ENCODE data around the gene DEFB112.

DEFB112 gene, protein sequence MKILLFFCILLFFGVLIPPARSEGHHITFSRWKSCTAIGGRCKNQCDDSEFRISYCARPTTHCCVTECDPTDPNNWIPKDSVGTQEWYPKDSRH

DNA sequence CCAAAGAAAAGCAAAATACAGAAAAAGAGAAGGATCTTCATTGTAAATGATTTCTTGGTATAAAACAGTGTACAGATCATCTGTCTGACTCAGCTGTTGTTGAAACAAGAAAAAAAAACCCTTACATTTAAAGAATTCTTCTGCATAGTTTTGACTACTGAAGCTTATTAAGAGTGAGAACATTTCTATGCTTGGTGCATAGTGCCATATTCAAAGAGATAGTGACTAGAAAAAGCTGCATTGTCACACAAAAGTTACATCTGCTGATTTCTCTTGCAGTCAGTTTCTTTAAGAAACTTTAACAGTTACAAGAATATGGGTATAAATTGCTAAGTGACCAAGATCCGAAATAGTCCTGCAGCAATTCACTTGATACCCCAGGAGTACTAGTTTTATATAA is at the start of gene DEFB112:
Gene DEFB112 (minus strand): TSS at position 101 of the 400 bp plus-strand sequence. CDS start 60 bp downstream, at position 41.
- DNase-seq: no peak

DNA sequence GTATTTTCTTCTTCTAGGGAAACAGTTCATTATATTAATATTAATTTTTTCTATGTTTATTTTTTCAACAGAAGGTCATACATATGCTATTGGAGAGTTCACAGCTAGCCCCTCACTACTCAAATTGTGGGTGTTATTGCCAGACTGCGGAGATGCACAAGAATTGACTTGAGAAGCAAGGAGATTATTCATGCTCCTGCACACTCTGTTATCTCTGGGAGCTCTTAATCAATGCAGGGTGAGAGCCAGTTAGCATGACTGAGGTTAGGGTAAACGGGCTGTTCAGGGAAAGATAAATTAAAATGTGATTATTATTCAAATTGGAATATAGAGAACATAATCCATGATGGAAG is 48.9 kb upstream of the DEFB112 start:
- DNase-seq: no peak

DNA sequence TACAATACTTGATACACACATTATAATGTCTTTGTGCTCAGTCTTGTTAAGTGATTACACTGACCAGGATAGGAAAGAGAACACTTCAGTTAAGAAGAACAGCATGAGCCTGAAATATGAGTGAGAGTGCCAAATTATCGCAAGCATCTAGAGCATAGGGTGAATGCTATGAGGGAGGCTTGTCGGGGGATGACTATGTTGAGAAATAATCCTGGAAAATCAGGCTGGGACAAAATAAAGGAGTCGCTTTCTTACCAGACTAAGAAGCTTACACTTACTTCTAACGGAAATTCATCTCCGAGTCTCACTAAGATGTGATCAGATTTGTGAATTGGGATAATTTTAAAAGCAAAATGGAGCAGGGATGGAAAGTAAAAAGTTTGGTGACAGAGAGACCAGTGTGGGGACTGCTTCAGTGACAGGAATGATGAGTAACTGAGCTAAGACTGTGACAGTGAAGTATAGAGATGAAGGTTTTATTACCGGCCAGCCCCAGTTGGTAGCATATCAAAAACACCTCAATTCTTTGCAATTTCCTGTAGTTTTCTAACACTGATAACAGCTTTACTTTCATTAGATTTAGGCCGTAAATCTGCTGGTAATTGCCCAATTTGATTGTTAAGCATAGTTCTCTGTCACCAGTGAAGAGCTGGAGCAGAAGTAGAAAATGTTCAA is 48.4 kb upstream of the DEFB112 start:
- no peak for DNase-seq

DNA sequence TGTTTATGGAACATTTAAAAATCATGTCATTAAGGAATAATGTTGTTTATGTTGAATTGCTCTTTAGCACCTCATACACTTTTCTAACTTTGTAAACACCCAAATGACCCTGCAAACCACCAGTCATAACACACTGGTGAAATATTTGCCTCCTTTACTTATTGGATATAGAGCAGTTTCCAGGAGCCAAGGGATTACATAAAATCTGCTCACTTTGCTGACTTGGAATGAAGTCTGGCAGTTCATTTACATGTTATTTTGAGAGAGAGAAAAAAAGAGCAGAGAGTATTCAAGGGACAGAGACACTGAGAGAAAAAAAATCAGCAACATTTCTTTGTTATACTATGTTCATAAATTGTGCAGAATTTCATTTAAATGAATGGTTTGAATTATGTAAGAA is 46.6 kb upstream of the DEFB112 start:
- no peak for DNase-seq

DNA sequence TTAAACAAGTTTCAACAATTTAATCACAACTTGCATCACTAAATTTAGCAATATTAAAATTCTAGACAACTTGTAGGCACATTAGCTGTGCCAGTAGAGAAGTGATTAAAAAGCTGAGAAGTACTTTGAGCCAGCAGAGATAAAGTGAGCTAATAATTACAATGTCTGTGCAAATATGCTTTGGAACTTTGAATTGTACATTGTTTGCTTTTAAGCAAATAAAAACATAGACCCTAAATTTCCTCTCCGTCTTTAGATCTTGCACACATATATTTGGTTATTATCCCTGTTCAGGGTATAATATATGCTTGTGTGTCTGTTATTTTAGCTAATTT is 44.2 kb upstream of the DEFB112 start:
- no peak for DNase-seq

DNA sequence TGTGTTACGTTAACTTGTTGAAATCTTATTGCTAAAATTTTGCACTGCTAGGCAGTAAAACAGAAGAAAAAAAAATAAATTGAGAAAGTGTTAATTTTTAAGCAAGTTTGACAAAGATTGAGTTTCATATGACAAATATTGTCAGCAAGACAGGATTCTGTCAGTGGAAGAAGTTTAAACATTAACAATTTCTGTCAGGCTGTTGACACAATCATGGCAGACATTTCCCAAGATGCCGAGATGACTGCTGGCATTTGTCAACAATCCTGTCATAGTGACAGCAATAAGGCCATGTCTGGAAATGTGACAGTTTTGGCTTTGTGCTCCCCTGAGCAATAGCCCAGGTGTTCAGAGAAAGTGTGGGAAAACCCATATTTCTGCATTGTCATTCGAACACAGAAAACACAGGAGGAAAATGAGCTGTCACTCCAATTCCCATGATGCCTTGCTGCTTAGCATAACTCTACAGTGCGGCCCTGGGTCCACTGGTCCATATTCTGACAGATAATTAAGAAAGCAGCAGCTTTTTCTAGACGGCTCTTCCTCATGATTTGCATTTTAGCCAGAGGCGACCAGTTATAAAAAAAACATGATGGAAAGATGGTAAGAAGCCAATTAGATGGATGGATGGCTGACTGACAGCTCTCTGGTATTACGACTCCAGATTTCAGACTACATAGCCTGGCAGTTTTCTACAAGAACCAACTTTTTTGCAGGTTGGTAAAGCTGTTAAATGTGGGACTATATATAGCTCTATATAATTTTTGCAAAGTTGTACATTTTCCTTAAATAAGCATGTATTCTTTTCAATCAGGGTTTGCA is 43.6 kb upstream of the DEFB112 start:
- DNase-seq: no peak

DNA sequence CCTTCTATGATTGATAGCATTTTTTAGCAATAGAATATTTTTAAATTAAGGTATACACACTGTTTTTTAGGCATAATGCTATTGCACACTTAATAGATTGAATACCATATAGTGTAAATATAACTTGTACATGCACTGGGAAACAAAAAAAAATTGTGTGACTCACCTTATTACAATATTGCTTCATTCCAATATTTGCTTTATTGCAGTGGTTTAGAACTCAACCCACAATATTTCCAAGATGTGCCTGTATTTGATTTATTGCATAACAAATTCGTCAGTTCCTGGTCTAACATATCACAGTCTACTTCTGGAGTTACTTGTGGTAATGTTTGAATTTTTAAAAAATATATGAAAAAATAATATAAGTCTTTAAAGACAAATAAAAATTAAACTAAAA is 41.9 kb upstream of the DEFB112 start:
- DNase-seq: no peak

DNA sequence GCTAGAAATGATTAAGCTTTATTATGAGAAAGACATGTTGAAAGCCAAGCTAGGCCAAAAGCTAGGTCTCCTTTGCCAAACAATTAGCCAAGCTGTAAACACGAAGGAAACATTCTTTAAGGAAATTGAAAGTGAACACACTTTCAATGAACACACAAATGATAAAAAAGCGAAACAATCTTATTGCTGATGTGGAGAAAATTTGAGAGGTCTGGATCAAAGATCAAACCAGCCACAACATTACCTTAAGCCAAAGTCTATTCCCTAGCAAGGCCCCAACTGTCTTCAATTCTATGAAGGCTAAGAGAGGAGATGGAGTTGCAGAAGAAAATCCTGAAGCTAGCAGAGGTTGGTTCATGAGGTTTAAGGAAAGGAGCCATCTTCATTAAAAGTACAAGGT is 40.2 kb upstream of the DEFB112 start:
- DNase-seq: no peak

DNA sequence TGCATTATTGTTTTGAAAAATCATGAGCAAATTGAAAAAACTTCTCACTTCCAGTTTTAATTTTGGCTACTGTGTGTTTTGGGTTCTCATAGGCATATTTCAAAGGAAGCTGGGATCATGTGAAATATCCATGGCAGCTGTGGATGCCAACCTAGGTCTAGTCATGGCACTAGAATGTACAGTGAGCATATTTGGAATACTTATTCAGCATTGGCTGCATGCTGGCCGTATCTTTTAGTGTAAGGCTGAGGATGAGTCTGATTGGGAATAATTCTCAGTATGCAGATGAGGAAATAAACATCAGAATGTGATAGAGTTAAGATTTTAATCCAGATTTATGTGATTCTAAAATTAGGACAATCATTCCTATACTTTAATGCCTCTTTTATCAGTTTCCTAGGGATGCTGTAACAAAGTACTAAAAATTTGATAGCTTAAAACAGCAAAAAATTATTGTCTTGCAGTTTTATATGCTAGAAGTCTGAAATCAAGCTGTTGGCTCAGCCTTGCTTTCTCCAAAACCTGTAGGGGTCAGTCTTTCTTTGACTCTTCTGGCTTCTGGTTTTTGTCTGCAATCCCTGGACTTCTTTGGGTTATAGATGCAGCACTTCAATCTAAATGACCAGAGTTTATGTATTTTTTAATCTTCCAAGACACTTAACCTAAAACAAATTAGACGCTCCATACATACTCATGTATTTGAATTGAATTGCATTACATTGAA is 37.7 kb upstream of the DEFB112 start:
- DNase-seq: no peak

DNA sequence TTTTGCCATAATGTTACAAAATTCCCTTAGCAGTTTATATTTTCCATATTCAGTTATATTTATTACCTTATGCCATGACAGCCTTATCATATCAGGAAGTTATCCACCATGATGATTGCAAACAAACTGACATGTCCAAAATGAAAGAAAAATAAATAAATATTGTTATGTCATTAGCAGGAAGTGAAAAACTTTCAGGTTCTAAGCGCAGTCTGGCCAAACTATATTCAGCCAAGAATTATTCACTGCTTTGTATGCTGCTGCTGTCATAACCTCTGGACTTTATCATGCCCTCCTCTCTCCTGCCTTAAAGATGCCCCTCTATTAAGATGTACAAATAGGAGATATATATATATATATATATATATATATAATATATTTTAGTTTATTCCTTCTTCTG is 27.7 kb upstream of the DEFB112 start:
- DNase-seq: no peak

DNA sequence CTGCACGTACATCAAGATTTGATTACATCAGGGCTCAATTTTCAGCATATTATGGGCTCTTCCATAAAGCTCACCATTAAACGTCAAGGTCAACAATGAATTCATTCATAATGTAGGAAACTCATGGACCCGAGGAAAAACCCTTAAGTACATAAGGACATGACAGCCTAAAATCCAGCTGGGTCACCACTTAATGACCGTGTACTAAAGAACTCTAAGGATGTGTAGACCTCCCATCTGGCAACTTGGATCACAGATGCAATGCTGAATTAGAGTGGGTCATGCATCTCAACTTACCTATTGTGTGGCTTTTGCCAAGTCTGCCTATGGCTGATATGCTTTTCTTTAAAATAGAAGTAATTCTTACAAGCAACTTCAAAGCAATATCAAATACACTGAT is 26.7 kb upstream of the DEFB112 start:
- no peak for DNase-seq

DNA sequence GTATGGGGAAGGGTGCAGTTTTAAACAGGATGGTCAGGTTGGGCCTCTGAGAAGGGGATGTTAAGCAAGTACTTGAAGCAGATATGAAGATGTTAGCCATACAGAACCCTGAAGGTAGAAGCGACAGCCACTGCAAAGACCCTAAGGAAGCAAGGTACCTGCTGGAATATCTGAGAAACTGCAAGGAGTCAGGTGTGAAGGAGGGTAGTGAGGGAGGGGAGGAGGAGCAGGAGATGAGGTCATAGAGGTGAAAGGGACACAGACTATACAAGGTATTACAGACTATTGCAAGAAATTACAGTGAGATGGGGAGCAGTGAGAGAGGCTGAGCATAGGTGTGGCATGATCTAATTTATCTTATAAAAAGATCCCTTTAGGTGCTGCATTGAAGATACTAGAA is 22.2 kb upstream of the DEFB112 start:
- no peak for DNase-seq

DNA sequence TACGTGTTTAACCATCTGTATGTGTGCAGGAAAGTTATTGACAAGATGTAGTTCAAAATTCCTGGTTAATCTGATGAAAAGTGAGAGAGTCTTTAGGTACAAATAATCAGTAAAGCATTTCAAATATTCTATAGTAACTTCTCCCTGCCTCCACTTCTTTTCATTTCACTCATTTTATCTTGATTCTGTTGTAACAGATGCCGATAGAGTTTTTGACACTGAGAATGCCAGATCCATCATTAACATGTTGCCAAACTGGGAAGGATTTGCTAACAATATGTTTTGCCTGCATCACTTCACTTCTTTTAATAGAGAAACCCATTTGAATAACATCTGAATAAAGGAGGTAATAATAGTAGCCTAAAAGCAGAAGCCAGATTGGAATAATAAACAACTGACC is 20.4 kb upstream of the DEFB112 start:
- no peak for DNase-seq

DNA sequence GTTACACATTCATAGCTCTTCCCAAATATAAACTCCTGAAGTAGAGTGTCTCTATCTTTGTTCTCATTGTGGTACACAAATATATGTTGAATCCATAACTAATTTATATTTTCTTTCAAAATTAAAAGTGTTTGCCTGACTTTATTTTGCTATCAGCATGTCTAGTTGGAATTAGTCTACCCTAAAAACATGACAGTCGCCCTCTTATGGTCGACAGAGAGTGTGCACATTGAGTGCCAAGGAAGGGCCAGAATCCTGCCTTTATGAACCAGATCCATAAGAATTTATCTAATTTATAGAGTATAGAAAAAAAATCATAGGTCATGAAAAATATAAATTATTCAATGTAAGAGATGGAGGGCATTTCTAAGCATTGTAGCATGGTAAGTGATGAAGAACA is 12.3 kb upstream of the DEFB112 start:
- DNase-seq: no peak

DNA sequence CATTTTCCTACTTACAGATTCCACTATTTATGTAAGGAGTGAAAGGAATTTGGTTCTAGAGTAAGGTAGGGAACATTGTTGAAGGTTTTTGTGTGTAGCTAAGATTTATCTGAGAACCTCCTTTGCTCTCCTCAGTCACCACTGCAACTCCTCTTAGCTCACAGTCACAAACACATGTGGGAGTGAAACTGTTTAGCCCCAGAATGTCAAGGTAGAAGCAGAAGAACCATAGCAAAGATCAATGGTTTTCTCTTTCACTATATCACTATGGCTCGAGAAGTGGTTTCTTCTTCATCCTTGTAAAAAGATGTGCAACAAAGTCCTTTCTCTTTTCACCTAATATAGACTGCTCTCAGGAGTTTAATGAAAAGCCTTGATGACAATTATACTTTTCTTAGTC is 6.5 kb upstream of the DEFB112 start:
- DNase-seq: no peak

DNA sequence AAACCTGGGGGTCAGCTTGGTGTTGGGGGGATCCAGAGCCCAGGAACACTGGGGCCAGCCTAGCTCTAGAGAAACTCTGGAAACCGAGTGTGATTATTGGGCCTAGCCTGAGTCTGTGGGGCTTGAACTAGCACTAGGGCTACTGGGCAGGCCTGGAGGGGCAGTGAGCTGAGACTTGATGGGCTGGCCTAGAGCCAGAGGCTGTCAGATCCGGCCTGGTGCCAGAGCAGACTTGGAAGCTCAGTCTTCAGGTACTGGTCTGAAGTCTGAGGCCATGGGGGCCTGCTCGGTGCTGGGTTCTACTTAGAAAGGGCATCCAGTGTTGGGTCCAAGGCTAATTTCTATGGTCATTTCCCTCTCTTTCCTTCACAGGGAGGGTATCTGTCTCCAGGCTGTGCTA is 2.7 kb downstream of the DEFB112 start:
- DNase-seq: no peak

DNA sequence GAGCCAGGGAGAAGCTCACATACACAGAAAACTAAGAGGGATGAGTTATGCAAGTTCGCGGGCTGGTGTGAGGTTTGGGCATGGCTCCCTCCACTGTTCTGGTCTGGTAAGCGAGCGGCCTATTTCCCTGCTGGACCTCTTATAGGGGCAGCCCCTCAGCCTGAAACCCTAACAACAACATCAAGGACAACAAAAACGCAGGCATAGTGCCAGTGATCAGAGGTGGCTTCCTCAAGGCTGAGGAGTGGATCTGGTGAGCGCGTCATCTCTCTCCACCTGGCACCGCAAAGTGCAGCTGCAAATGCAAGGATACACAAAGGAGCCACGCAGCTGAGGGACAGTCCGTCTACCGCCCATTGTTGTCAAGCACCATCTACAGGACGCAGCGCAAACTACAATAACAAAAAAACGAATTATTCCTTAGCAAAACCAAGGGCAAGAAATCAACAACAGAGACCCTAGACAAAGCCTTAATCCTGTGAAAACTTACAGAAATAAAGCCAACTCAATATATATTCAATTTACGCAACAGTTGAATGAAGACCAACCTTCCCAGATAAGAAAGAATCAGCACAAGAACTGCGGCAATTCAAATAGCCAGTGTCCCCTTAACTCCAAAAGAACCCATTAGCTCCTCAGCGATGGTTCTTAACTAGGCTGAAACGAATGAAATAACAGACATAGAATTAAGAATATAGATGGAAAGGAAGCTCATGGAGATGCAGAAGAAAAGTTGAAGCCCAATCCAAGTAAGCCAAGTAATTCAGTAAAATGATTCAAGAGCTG is 18.8 kb downstream of the DEFB112 start:
- DNase-seq: no peak

DNA sequence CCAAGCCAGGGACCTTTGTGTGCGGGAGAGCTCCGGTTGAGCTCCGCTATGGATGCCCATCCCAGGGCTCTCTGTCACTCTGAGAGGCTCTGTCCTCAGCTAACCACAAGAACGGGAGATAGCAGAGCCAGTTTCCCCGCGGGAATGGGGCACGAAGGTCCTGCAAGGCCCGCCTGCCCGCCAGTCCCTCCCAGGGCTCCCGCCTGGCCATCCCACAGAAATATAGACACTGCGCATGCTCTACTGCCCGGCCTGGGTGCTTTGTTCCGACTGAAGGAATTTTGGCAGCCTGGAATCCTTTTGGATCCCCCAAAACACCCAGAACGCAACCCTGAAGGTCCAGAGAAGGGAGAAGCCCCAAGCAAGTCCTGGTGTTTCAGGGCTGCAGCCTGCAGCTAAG is 19.4 kb downstream of the DEFB112 start:
- DNase-seq: no peak

DNA sequence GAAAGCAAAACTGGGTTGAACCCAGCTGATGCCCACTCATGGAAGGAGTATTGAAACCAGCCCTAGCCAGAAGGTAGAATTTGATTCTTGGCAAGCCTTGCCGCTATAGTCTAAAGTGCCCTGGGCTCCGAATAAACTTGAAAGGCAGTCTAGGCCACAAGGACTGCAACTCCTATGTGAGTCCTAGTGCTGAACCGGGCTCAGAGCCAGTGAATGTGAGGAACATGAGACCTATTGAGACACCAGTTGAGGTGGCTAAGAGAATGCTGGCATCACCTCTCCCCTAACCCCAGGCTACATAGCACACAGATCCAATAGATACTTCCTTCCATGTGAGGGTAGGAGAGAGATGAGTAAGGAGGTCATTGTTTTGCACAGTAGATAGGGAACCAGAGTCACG is 24.5 kb downstream of the DEFB112 start:
- DNase-seq: no peak

DNA sequence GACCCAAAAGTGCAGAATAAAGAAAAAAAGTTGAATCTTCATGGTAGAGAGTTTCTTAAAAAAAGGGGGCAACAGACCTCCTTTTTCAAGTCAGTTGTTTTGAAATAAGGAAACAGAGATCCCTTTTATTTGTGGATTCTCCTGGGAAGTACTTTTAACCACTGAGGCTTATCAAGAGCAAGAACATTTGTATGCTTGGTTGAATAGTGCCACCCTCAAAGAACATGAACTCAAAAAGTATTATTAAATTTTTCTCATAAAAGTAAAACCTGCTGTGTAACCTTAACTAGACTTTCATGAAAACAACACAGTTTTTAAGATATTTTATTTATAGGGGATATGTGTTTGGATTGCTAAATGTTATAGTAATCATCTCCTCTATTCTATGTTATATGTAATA is 27.8 kb downstream of the DEFB112 start, which contains the start of gene DEFB110:
Gene DEFB110 (minus strand): TSS at position 101 of the 400 bp plus-strand sequence. CDS start 59 bp downstream, at position 42.
- no peak for DNase-seq

DNA sequence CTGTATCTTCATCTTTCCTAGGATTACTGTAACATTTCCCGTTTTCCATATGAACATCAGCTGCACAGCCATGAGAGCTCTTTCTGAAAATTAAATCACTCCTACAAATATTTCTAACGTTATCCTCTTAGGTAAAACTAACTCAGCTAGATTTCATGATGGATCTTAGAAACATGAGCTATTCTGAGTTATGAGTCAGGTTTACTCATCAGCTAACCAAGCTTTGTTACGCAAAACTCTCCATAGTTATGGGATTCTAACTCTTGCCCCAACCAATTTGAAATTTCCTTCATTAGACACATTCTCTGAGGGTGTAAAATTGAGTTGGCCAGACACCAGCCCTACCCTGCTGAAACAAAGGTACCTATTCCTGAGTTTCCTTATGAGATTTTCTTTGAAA is 41.9 kb downstream of the DEFB112 start:
- no peak for DNase-seq

DNA sequence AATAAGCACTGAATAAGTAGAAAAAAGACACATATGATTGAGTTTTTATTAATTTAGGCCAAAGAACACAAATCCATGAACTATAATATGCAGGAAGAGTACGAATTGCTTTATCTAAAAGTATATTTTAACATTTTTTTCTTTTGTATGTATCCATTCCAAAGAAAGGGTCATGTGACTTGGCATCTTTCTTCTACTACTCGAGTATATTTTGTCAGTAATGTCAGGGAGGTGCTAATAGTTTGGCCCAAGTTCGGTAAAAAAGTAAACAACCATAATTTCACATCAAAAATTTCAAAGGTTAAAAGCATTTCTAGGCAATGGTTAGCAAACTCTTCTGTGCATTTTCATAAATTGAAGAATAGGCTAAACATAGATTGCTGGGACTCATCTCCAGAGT is 46.6 kb downstream of the DEFB112 start:
- no peak for DNase-seq

DNA sequence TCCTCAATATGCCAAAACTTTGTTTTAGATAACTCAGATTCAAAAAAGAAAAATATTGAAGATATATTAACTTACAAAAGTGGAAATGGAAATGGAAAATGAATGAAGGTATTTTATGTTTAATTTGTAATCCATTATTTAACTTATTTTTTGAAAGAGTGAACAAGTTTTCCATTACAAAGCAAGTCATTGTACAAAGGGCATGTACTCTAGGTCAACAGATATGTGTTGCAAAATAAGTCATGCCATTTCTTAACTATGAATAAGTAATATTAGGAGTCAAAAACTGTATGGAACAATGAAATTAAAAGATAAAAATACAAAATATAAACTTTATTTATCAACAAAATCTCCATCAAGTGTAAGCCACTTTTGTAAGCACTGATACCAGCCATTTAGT is 54.5 kb downstream of the DEFB112 start:
- no peak for DNase-seq
